HCT116 (cell line): ENCODE data around the gene E4F1. TPM values are rescaled to one million over a fixed set of nuclear protein-coding genes. Genes with fewer than 3 reads are reported as not detected.

Source experiments
- ATAC-seq: fragments of 200-7000 bp; cut with Tn5 transposase; 2 replicates; pipeline ENCODE4 v1.9.1; 2020; ENCODE audit warnings: mild to moderate bottlenecking, moderate library complexity
- BruUV-seq: library from RNA; stranded (reverse); fragments of 400-500 nt; replicated peaks from 2 replicates; lab custom pipeline; 2021; lab: Mats Ljungman, UMichigan
- CTCF ChIA-PET: fragments of 300-600 bp; sonication (Branson Sonifier 250); formaldehyde crosslinking; loops from one replicate; lab custom pipeline; 2021; ENCODE audit warnings: antibody characterized with exemption; lab: Charles Lee
- POLR2A ChIA-PET: fragments of 300-600, 350-600 bp; sonication (Branson Sonifier 250); formaldehyde crosslinking; loops from one replicate; lab custom pipeline; 2021; ENCODE audit warnings: antibody characterized with exemption; lab: Charles Lee
- RAD21 ChIA-PET, 2 experiments: fragments of 300-600 bp; sonication (Branson Sonifier 250); formaldehyde crosslinking; loops; one replicate each; lab custom pipeline; 2023; ENCODE audit warnings: low total read pairs in 2 of 2; ENCODE audit not compliant: uncharacterized antibody in 2 of 2, unreplicated experiment in 2 of 2, low non-redundant PET in 1 of 2; lab: Charles Lee
- DNase-seq: peaks from one replicate; pipeline ENCODE4 v3.0.0-alpha.2; 2010; ENCODE audit warnings: low read depth, low spot score
- H2AFZ ChIP-seq: fragments of 200-600 bp; shearing (Covaris generic), sonication (generic); 2 replicates; pipeline ENCODE4 v1.6.1; 2017; ENCODE audit warnings: low read depth, mixed run types, mixed read lengths, antibody characterized with exemption, low read length; ENCODE audit not compliant: poor library complexity, severe bottlenecking
- H3K27ac ChIP-seq: 2 replicates; pipeline ENCODE4 v1.5.1; 2012; ENCODE audit warnings: low read depth, low read length
- H3K27me3 ChIP-seq: fragments of 200-600 bp; sonication (generic); 2 replicates; pipeline ENCODE4 v1.6.1; 2016; ENCODE audit warnings: mixed run types, low read length, mixed read lengths; ENCODE audit not compliant: insufficient read depth
- H3K36me3 ChIP-seq, 2 experiments: fragments of 200-500 bp in 1 of 2; fragments of 200-600 bp in 1 of 2; sonication (Bioruptor generic) in 1 of 2; sonication (generic) in 1 of 2; 2 replicates each; pipeline versions ENCODE4 v1.5.1 to v1.6.1; 2014 to 2016; ENCODE audit warnings: low read length in 2 of 2, inconsistent platforms in 1 of 2, mixed read lengths in 1 of 2, mixed run types in 1 of 2; ENCODE audit not compliant: insufficient read depth in 2 of 2, control insufficient read depth in 1 of 2
- H3K4me1 ChIP-seq, 2 experiments: fragments of 200-600 bp in 1 of 2; sonication (generic) in 1 of 2; 2 replicates each; pipeline versions ENCODE4 v1.5.1 to v1.6.1; 2012 to 2017; ENCODE audit warnings: low read length in 2 of 2, inconsistent platforms in 1 of 2, mild to moderate bottlenecking in 1 of 2, mixed read lengths in 1 of 2, mixed run types in 1 of 2, moderate library complexity in 1 of 2; ENCODE audit not compliant: insufficient read depth in 2 of 2, control insufficient read depth in 1 of 2
- H3K4me2 ChIP-seq: fragments of 200-600 bp; sonication (generic); 2 replicates; pipeline ENCODE4 v1.6.1; 2017; ENCODE audit warnings: mixed run types, low read length, mixed read lengths
- H3K4me3 ChIP-seq, 2 experiments: fragments of 200-600 bp in 1 of 2; sonication (generic) in 1 of 2; replicated peaks in 1 of 2; 2 replicates each; pipeline ENCODE4 v1.5.1; 2011 to 2016; ENCODE audit warnings: low read length in 2 of 2, control low read depth in 1 of 2, low read depth in 1 of 2, mild to moderate bottlenecking in 1 of 2, mixed read lengths in 1 of 2, mixed run types in 1 of 2
- H3K79me2 ChIP-seq: fragments of 200-600 bp; sonication (generic); 2 replicates; pipeline ENCODE4 v1.6.1; 2017; ENCODE audit warnings: mild to moderate bottlenecking, mixed run types, low read length, moderate library complexity, mixed read lengths; ENCODE audit not compliant: insufficient read depth
- H3K9ac ChIP-seq: fragments of 200-600 bp; sonication (generic); 2 replicates; pipeline ENCODE4 v1.6.1; 2016; ENCODE audit warnings: low read length, mixed read lengths
- H3K9me2 ChIP-seq: fragments of 200-600 bp; sonication (generic), shearing (Covaris generic); 2 replicates; pipeline ENCODE4 v1.6.1; 2017; ENCODE audit warnings: mixed run types, mild to moderate bottlenecking, moderate library complexity; ENCODE audit not compliant: insufficient read depth
- H3K9me3 ChIP-seq, 2 experiments: fragments of 200-500 bp in 1 of 2; fragments of 200-600 bp in 1 of 2; sonication (Bioruptor generic) in 1 of 2; sonication (generic) in 1 of 2; 2 replicates each; pipeline ENCODE4 v1.6.1; 2014 to 2017; ENCODE audit warnings: low read length in 2 of 2, mixed read lengths in 2 of 2, inconsistent platforms in 1 of 2, low read depth in 1 of 2, mild to moderate bottlenecking in 1 of 2, mixed run types in 1 of 2, moderate library complexity in 1 of 2; ENCODE audit not compliant: control insufficient read depth in 1 of 2, insufficient read depth in 1 of 2
- H4K20me1 ChIP-seq: fragments of 200-600 bp; sonication (generic), shearing (Covaris generic); 2 replicates; pipeline ENCODE4 v1.6.1; 2017; ENCODE audit warnings: mixed run types, mild to moderate bottlenecking, moderate library complexity; ENCODE audit not compliant: insufficient read depth
- ATF3 ChIP-seq: IDR thresholded peaks from 2 replicates; pipeline ENCODE4 v1.6.1; 2012
- EGR1 ChIP-seq: IDR thresholded peaks from 2 replicates; pipeline ENCODE4 v1.6.1; 2012; ENCODE audit warnings: low read depth
- POLR2AphosphoS5 ChIP-seq: IDR thresholded peaks from 2 replicates; pipeline ENCODE4 v1.6.1; 2011; ENCODE audit warnings: mild to moderate bottlenecking, low read depth, low read length, moderate library complexity
- YY1 ChIP-seq: IDR thresholded peaks from 2 replicates; pipeline ENCODE4 v1.6.1; 2011; ENCODE audit warnings: low read length, low read depth, moderate library complexity, mild to moderate bottlenecking; ENCODE audit not compliant: insufficient replicate concordance; ENCODE audit errors: extremely low read depth
- ZBTB33 ChIP-seq: IDR thresholded peaks from 2 replicates; pipeline ENCODE4 v1.6.1; 2011; ENCODE audit warnings: mild to moderate bottlenecking, low read length, moderate library complexity; ENCODE audit not compliant: insufficient replicate concordance; ENCODE audit errors: extremely low read depth
- ZNF274 ChIP-seq: fragments of 200-500 bp; sonication (Bioruptor generic); IDR thresholded peaks from 2 replicates; pipeline ENCODE4 v1.6.1; 2014; ENCODE audit warnings: mild to moderate bottlenecking, low read depth, low read length, inconsistent platforms
- intact Hi-C: fragments of 100-400 bp; cut with micrococcal nuclease; formaldehyde crosslinking; loops from 2 replicates; pipeline ENCODE4 v1.10.0; 2022
- total RNA-seq: library from RNA; stranded (reverse); gene quantifications from one replicate; pipeline ENCODE4 v1.2.1, GENCODE V29; 2021; ENCODE audit not compliant: unreplicated experiment

Gene E4F1
- total RNA-seq, 1 experiment from 2014 or later: 40.7 TPM

- Histone ChIP-seq H3K9me2 (no peaks in the 10 kb centered on the region), H2AFZ (no peak overlapping the region), H3K27ac (no peak overlapping the region), H3K36me3 (peaks cover 8 to 37% of the 10 kb centered on the region in 2 experiments; a peak in 2 of 4 replicates), H3K4me1 (peaks cover 0 to 5% of the 10 kb centered on the region in 2 experiments; a peak in 1 of 4 replicates), H3K9me3 (no peaks in the 10 kb centered on the region), H3K4me2 (no peak overlapping the region), H3K27me3 (no peaks in the 10 kb centered on the region), H3K9ac (no peak overlapping the region)
- ATAC-seq (no peak), DNase-seq (no peak)
- RAD21 ChIA-PET: no interaction called here
- CTCF ChIA-PET: no interaction called here
- intact Hi-C loops: no loop called here
- no TSS peak for BruUV-seq
- POLR2A ChIA-PET: no interaction called here
- TF ChIP-seq YY1 (no peak), ZBTB33 (no peak), POLR2AphosphoS5 (no peak), EGR1 (no peak), ATF3 (no peak), ZNF274 (no peak)
- TF ChIP-seq, all 23 proteins: peak for 0
- H4K20me1 ChIP-seq: no peaks in the 10 kb centered on the region
- H3K4me3 ChIP-seq: no peak overlapping the region
- H3K79me2 ChIP-seq: no peaks in the 10 kb centered on the region
These were observed 49.5 kb upstream of the E4F1 start for GRCh38 chr16:2173916-2174315.
